22Rv1 (cell line): ENCODE measurements around the gene CARD10.

ENCODE experiments used
- H3K27ac ChIP-seq: fragments of 450-650 bp; 2 replicates; pipeline ENCODE4 v1.5.1; 2017
- ZFX ChIP-seq: fragments of 450-650 bp; IDR thresholded peaks from 2 replicates; pipeline ENCODE4 v1.6.1; 2017; ENCODE audit warnings: antibody characterized with exemption, borderline replicate concordance
- TF ChIP-seq, protein P1 (sequence below): fragments of 450-650 bp; IDR thresholded peaks from 2 replicates; pipeline ENCODE4 v1.5.1; 2017; ENCODE audit warnings: mild to moderate bottlenecking

The CARD10 gene

GRCh38 chr22:37503183-37503683 lies 16.0 kb downstream of the CARD10 start:
- TF ChIP-seq, protein P1, sequence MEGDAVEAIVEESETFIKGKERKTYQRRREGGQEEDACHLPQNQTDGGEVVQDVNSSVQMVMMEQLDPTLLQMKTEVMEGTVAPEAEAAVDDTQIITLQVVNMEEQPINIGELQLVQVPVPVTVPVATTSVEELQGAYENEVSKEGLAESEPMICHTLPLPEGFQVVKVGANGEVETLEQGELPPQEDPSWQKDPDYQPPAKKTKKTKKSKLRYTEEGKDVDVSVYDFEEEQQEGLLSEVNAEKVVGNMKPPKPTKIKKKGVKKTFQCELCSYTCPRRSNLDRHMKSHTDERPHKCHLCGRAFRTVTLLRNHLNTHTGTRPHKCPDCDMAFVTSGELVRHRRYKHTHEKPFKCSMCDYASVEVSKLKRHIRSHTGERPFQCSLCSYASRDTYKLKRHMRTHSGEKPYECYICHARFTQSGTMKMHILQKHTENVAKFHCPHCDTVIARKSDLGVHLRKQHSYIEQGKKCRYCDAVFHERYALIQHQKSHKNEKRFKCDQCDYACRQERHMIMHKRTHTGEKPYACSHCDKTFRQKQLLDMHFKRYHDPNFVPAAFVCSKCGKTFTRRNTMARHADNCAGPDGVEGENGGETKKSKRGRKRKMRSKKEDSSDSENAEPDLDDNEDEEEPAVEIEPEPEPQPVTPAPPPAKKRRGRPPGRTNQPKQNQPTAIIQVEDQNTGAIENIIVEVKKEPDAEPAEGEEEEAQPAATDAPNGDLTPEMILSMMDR, result no peak
- no peak for TF ChIP-seq ZFX
- H3K27ac ChIP-seq, result peak overlapping the region; percentile 94

GRCh38 chr22:37502342-37503182 lies 16.7 kb downstream of the CARD10 start:
- peak overlapping the region; percentile 94 for H3K27ac ChIP-seq

GRCh38 chr22:37501610-37502341 lies 17.4 kb downstream of the CARD10 start:
- TF ChIP-seq, protein P1, result no peak
- no peak for TF ChIP-seq ZFX
- peak overlapping the region; percentile 94 for H3K27ac ChIP-seq

More at GRCh38 chr22:37502342-37503182, 16.7 kb downstream of the CARD10 start:
- TF ChIP-seq, protein P1, result no peak

GRCh38 chr22:37500745-37501609 lies 18.2 kb downstream of the CARD10 start:
- peak overlapping the region; percentile 94 for H3K27ac ChIP-seq

GRCh38 chr22:37499789-37500540 lies 19.2 kb downstream of the CARD10 start:
- peak overlapping the region; percentile 94; the same call in 1 of the 2 replicates for H3K27ac ChIP-seq
- TF ChIP-seq, protein P1, result no peak
- TF ChIP-seq ZFX, result no peak

More at GRCh38 chr22:37500745-37501609, 18.2 kb downstream of the CARD10 start:
- no peak for TF ChIP-seq ZFX
- TF ChIP-seq, protein P1, result no peak

DNA sequence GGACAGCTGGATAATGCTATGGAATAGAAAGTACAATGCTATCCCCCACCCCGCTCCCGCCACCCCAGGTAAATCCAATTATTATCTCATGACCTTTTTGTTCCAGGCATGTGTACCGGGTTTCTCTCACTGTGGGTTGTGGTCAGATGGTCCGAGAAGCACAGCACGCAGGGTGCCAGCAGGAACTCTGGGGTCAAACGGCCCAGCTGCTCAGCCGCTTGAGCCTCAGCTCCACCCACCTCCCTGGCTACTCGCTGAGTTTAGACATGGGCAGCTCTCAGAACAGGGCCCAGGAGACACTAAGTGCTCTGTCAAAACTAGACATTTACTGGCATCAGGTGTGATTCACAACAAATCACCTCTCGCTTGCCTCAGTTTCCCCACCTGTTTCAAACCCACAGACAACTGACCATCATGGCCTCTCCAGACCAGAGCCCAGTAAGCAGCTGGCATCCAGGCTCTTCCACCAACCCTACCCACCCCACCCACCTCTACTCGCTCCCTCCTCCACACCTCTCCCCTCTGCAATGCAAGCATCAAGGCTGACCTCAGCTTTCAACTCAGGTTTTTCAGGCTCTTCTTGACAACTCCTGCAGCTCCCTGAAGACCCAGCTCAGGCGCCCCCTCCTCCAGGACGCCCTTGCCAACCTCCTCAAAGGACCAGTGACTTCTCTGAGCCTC lies 20.0 kb downstream of the CARD10 start:
- peak overlapping the region; percentile 94; the same call in 1 of the 2 replicates for H3K27ac ChIP-seq

More for the DNA sequence above, 20.0 kb downstream of the CARD10 start:
- TF ChIP-seq, protein P1, result no peak
- no peak for TF ChIP-seq ZFX
